ENCODE results near the gene LPO.

The LPO gene

DNA sequence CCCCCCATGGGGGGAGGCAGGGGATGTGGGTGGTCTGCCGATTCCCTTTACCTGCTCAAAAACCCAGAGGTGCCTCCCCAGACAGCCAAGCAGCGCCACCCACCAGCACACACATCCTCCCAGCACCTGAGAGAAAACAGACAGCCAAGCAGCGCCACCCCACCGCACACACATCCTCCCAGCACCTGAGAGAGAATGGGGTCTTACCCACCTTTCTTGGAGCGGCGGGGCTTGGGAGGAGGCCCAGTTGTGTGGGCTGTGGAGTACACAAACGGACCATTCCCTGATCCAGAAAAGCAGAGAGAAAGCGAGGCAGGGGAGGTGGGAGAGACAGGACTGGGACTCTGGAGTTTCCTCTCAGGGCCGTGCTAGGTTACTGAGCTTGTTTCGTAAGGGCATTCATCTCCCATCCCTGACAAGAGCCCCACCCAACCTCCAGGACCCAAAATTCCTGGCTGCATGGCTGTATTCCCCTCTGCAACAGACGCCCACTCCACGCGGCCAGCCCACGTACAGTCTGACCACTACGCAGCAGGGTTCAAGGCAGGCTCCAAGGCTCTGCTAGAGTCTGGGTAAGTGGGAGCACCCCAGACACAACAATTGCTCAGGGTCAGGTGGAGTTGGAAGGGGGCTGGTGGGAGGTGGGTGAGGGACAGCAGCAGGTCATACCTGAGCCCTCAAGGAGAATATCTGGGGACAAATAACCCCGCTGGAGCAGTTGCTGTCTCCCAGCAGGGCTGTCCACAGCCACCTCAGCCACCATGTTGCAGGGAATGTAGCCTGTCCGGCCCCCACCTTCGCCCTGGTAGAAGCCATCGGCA, 68.0 kb downstream of the LPO start:
- DNase-seq = no peak

- DNase-seq = no peak
Measured at GRCh38 chr17:58307468-58308172, 69.2 kb downstream of the LPO start.

DNA sequence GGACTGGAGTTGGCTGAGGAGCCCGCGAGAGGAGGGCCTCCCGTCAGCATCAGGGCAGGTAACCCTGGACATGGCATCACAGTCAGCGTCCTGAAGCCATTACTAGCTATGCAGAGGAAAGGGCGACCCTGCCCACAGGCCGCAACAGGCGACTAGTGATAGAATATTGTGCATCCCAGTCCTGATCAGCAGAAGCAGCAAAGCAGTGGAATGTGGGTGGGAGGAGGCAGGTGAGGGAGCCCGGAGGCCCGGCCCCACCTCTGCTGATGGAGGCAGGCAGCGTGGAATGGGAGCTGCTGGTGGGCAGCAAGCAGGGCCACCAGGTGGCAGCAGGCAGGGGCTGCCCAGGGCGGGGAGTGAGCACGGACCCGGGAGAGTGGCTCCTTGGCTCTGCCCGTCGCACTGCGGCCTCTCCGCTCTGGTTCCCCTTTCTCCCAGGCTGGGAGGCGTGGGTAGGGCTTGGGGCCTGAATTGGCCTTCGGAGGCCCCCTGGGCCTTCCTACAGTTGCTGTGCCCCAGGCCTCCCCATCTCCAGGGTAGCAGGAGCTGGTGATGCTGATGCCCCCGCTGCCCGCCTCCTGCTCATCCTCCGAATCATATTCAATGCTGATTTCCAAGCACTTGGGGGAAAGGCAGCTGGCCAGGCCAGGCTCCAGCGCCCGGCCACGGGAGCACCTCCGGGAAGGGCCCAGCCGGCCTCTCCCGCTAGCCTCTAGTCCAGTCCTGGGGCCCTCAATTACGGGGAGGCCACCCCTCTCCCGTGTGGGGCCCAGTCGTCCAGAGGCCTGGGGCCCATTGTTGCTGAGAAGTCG, 70.0 kb downstream of the LPO start:
- DNase-seq = no peak

DNA sequence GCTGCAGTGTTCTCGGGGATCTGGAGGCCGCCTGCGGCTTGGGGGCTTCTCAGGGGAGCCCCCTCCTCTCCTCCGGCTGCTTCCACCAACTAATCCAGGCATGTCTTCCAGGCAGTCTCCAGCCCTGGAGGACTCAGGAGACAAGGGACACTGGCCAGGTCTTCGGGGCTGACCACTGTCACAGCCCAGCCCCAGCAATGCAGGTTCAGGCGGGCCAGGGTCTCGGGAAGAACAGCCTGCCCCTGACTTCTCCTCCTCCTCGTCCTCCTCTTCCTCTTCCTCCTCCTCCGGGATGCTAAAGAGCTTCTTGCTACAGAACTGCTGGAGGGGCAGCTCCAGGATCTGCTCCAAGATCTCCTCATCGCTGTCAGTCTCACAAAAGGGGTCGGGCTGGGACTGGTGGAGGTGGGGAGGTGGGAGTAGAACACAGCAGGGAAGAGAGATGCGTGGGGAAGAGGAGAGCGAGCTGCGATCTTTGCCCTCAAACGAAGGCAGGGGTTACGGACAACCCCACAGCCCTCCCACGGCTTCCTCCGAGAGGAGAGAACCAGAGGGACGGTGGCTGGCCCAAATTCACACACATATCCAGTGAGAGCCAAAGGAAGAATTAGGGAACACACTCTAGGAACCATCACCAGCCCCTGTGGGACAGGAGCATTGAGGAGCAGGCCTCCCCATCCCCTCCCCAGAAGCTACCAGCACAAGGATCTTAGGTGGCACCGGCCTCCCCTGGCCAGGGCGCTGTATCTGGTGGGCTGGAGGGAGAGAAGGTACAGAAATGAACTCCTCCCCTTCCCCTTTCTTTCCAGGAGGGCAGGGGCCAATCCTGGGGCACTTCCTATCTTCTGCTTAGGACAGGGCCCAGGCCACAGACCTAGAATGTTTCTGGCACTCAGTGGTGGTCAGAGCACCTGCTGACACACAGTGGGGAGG, 70.9 kb downstream of the LPO start:
- DNase-seq = no peak

DNA sequence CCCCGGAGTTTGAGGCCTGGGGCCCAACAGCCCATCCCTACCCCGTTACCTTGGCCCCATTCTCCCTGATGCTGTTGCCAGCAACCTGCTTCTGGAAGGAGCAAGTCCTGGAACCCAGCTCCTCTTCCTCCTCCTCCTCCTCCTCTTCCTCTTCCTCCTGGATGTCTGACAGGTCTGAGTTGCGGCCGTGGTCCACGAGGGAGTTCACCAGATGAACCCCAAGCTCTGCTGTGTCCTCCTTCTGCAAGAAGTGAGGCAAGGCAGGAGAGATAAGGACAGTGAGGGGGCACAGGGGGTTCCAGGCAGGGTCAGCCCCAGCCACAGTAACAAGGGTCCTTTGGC, 71.5 kb downstream of the LPO start:
- DNase-seq = no peak

- DNase-seq = no peak
Measured at GRCh38 chr17:58310511-58311428, 72.4 kb downstream of the LPO start.

- DNase-seq = no peak
Measured at GRCh38 chr17:58311429-58311894, 73.1 kb downstream of the LPO start.

- no peak for DNase-seq
Measured at GRCh38 chr17:58312021-58312630, 73.7 kb downstream of the LPO start.

GRCh38 chr17:58312829-58313228, 74.4 kb downstream of the LPO start:
- DNase-seq = no peak

DNA sequence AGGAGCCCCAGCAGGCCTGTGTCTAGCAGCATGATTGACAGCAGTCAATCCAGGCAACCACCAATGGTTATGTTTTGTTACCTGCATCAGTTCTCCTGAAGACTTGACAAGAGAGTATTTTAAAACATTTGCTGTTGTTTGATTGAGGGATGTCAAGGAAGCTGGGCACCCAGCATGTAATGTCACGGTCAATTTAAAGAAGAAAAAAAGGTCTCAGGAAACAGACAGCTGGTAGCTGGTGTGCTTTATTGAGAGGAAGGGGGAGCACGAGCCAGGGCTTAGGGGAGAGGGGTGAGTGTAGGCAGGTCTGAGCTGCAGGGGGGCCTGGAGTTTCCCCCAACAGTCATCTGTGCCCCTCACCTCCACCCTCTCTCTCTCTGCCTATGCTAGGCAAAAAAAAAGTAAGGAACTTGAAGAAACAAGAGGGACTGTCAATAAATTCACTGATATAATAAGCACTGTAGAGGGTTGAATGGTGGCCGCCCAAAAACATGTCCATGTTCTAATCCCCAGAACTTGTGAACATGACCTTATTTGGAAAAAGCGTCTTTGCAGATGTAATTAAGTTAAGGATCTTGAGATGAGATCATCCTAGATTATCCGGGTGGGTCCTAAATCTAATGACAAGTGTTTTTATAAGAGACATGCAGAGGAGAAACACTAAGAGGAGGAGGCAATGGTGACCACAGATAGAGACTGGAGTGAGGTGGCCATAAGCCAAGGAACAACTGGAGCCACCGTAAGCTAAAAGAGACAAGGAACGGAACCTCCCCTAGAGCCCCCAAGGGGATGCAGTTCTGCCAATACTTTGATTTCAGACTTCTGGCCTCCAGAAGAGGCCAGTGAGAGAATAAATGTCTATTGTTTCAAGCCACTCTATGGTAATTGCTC, 75.7 kb downstream of the LPO start:
- no peak for DNase-seq

- no peak for DNase-seq
Measured at GRCh38 chr17:58314706-58315015, 76.3 kb downstream of the LPO start.

DNA sequence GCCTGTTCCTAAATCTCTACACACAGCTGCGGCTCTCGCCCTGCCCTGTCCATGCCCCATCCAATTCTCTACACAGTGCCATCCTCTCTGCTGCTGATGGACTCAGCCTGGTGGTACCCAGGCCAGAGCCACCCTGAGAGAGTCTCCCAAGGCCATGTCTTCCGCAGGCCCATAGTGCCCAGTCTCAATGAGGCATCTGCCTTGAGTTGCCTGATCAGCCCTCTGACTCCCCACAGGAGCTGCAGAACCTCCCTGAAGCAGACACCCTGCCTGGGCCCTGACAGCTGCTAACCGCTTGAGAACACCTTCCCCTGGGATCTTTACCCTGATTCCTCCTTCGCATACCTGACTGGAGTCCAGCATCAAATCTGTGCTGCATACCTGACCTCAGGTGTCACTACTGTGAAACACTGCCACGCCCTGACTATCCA, 76.9 kb downstream of the LPO start:
- no peak for DNase-seq

DNA sequence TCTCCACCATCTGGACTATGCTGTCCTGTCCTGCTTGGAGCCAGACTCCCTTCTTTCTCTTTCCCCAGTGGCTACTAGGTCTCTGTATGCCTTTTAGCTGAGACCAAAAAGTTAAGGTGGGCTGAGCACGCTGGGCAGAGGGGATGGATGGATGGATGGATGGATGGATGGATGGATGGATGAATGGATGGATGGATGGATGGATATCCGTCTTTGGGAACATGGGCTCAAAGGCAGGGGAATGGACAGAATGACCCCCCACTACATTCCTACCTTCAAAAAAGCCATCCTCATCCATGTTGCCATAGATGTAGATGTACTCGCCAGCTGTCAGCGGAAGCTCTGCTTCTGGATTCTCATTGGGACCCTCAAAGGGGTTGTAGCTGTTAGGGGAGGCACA, 77.4 kb downstream of the LPO start:
- DNase-seq = no peak

DNA sequence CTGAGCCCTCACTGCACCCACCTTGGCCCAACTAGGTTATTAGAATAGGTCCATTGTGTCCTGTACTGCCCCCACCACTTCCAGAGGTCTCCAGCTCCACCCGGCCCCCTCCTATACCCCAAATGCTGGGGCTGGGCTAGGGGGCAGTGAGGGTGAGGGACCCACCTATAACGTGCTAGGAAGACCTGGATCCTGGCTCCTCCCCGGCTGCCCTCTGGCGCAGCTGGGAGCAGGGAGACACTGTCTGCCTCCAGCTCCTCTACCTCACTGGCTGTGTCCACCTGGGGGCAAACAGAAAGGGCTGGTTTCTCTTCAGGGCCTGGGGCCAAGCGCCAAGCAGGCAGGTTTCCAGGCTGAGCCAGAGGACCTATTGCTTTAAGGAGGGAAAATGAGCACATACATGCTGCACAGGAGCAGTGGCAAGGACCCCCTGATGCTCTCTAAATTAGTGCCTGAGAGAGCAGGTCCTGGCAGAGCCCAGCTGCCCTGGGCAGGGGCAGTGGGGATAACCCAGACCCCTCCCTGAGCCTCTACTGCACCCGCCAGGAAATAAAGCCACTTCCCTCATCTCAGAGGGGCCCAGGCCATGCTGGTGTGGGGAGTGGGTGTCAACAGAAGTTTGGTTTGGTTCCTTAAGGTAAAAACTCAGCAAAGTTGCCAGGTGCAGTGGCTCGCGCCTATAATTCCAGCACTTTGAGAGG, 78.0 kb downstream of the LPO start:
- DNase-seq = no peak

DNA sequence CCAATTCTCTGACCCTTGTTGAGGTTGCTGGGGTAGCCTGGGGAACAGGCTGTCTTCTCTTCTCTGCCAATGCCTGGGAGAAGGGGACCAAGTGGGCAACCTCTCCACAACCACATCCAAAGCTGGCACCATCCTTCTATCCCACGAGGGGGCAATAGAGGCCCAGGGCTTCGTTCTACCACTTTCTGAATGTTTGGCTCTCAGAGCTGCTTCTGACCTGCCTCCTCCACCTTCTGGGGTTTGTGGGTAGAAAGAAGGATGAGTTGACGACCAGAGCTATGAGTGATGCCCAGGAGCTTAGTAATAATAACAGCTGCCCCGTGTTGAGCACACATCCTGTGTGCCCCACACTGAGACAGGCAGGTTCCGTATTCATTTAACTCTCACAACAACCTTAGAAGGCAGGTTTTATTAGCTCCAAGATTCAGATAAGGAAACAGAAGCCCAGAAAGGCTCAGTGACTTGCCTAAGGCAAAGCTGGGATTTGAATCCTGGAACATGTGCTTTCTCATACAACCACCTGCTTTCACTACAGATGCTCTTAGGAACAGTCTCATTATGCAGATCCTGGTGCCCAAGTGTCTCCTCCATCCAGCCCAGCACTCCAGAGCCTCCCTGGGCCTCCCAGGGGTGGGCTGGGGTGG, 79.2 kb downstream of the LPO start:
- peak; percentile 64 for DNase-seq

DNA sequence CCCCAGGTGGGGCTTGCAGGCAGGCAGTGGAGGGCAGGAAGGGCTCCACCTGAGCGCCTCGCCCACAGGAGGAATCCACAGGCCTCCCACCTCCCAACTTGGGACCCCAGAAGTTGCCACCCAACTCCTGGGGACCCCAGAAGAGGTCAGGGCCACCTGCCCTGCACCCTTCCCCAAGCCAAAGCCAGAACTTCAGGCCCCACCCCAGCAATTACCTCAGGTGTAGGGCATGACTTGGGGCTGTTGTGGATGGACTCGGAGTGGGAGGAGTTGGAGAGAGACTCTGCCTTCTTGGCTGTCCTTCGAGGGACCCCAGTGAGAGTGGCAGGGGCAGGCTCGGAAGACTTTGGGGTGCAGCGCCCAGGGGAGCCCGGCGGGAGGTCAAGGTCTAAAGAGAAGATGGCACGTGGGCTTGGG, 79.7 kb downstream of the LPO start:
- no peak for DNase-seq
